Measurements from ENCODE around the gene WWTR1.

- TF ChIP-seq, protein P1, sequence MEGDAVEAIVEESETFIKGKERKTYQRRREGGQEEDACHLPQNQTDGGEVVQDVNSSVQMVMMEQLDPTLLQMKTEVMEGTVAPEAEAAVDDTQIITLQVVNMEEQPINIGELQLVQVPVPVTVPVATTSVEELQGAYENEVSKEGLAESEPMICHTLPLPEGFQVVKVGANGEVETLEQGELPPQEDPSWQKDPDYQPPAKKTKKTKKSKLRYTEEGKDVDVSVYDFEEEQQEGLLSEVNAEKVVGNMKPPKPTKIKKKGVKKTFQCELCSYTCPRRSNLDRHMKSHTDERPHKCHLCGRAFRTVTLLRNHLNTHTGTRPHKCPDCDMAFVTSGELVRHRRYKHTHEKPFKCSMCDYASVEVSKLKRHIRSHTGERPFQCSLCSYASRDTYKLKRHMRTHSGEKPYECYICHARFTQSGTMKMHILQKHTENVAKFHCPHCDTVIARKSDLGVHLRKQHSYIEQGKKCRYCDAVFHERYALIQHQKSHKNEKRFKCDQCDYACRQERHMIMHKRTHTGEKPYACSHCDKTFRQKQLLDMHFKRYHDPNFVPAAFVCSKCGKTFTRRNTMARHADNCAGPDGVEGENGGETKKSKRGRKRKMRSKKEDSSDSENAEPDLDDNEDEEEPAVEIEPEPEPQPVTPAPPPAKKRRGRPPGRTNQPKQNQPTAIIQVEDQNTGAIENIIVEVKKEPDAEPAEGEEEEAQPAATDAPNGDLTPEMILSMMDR (optimal IDR thresholded peaks at IDR 0.05 in 1 of 3, IDR thresholded peaks at IDR 0.05 in 1 of 3, conservative IDR thresholded peaks at IDR 0.05 in 1 of 3; ENCODE audit: extremely low read depth in 1 of 3, insufficient read depth in 2 of 3, low read length in 3 of 3) = no peak
- no peak for TF ChIP-seq EZH2 (IDR thresholded peaks at IDR 0.05; ENCODE audit: low read length)
Observed at GRCh38 chr3:149608987-149609386, 48.8 kb downstream of the WWTR1 start.
